Measurements from ENCODE around the gene ORC4. TPM values are rescaled to one million over a fixed set of nuclear protein-coding genes. Genes with fewer than 3 reads are reported as not detected.

ORC4 gene
- polyA plus RNA-seq, 1 donor (not counting 4 experiments of a cell fraction or from before 2014, with no cell fraction given): 62.4 TPM

DNA sequence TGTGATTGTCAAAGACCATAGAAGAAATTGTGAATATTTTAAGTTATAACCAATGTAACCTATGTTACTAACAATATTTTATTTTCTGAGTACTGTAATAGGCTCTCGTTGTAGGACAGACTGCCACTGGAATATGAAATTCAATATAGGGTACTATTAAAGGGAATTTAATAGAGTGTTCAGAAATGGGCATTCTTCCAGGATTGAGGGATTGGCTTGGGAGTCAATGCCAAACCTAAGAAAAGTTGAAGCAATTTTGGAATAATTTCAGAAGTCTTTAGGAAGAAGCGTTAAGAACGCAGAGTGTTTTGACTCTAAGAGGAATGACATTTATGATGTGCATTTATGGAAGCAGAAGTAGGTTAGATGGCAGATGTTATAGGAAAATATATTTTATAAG, 96.7 kb downstream of the ORC4 start:
- H3K4me3 ChIP-seq (ENCODE audit: control insufficient read depth in 2 of 3, extremely low read depth in 1 of 3, insufficient read depth in 2 of 3, low read depth in 1 of 3, low read length in 3 of 3): no peak overlapping the region
- no peak for DNase-seq (ENCODE audit: low read depth, low spot score)
- no peak for FAIRE-seq
- TF ChIP-seq, protein P1, sequence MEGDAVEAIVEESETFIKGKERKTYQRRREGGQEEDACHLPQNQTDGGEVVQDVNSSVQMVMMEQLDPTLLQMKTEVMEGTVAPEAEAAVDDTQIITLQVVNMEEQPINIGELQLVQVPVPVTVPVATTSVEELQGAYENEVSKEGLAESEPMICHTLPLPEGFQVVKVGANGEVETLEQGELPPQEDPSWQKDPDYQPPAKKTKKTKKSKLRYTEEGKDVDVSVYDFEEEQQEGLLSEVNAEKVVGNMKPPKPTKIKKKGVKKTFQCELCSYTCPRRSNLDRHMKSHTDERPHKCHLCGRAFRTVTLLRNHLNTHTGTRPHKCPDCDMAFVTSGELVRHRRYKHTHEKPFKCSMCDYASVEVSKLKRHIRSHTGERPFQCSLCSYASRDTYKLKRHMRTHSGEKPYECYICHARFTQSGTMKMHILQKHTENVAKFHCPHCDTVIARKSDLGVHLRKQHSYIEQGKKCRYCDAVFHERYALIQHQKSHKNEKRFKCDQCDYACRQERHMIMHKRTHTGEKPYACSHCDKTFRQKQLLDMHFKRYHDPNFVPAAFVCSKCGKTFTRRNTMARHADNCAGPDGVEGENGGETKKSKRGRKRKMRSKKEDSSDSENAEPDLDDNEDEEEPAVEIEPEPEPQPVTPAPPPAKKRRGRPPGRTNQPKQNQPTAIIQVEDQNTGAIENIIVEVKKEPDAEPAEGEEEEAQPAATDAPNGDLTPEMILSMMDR (optimal IDR thresholded peaks at IDR 0.05 in 1 of 3, IDR thresholded peaks at IDR 0.05 in 1 of 3, conservative IDR thresholded peaks at IDR 0.05 in 1 of 3; ENCODE audit: extremely low read depth in 1 of 3, insufficient read depth in 2 of 3, low read length in 3 of 3): no peak
- no peak for TF ChIP-seq EZH2 (IDR thresholded peaks at IDR 0.05; ENCODE audit: low read length)
- H3K36me3 ChIP-seq (ENCODE audit: control insufficient read depth in 2 of 2, extremely low read depth in 1 of 2, insufficient read depth in 2 of 2, low read length in 2 of 2): peaks cover 4 to 5% of the 10 kb centered on the region in 2 experiments
- no peak overlapping the region for H3K9ac ChIP-seq (ENCODE audit: control insufficient read depth, extremely low read depth, insufficient read depth, low read length)
- H2AFZ ChIP-seq (ENCODE audit: control insufficient read depth, low read length): no peak overlapping the region
- no peaks in the 10 kb centered on the region for H3K9me1 ChIP-seq (ENCODE audit: control insufficient read depth, extremely low read depth, insufficient read depth, low read length)
- no peaks in the 10 kb centered on the region for H3K9me3 ChIP-seq (ENCODE audit: control insufficient read depth, low read depth, low read length)
- H3K4me2 ChIP-seq (ENCODE audit: control insufficient read depth, extremely low read depth, insufficient read depth, low read depth, low read length): no peak overlapping the region
- H4K20me1 ChIP-seq (ENCODE audit: control insufficient read depth, extremely low read depth, insufficient read depth, low read length): no peaks in the 10 kb centered on the region
- no peak overlapping the region for H3K27ac ChIP-seq (ENCODE audit: control insufficient read depth, insufficient read depth, low read length)
- no peaks in the 10 kb centered on the region for H3K79me2 ChIP-seq (ENCODE audit: control insufficient read depth, insufficient read depth, low read length)
- H3K27me3 ChIP-seq (ENCODE audit: control insufficient read depth, extremely low read depth, insufficient read depth, low read length): no peaks in the 10 kb centered on the region
- no peaks in the 10 kb centered on the region for H3K4me1 ChIP-seq (ENCODE audit: control insufficient read depth, extremely low read depth, insufficient read depth, low read length)
- dilution Hi-C loops (cut with MboI; ENCODE audit: extremely low pct_ligation_motif_present, low sequenced_read_pairs): loop anchor here (25.0 kb wide), 1 partner anchor 887 kb away; no protein-coding TSS in a partner anchor

DNA sequence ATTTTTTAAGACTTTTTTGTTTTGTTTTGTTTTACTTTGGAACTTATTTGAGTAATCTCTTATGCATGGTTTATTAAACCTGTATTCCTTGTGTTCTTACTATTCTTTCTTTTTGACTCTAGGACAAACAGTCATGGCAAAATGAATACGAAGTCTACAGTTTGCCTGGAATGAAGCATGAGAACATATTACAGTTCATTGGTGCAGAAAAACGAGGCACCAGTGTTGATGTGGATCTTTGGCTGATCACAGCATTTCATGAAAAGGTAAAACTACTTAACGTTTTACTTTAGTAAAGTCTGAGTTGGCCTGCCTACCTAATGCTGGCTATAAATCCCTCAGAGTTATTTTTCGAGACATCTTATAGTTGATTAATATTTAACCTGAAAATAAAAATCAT, 103.4 kb downstream of the ORC4 start:
- FAIRE-seq: no peak
- no peaks in the 10 kb centered on the region for H3K36me3 ChIP-seq (ENCODE audit: control insufficient read depth in 2 of 2, extremely low read depth in 1 of 2, insufficient read depth in 2 of 2, low read length in 2 of 2)
- no peaks in the 10 kb centered on the region for H4K20me1 ChIP-seq (ENCODE audit: control insufficient read depth, extremely low read depth, insufficient read depth, low read length)
- H3K27me3 ChIP-seq (ENCODE audit: control insufficient read depth, extremely low read depth, insufficient read depth, low read length): no peaks in the 10 kb centered on the region
- no peak overlapping the region for H2AFZ ChIP-seq (ENCODE audit: control insufficient read depth, low read length)
- H3K4me2 ChIP-seq (ENCODE audit: control insufficient read depth, extremely low read depth, insufficient read depth, low read depth, low read length): no peak overlapping the region
- H3K4me3 ChIP-seq (ENCODE audit: control insufficient read depth in 2 of 3, extremely low read depth in 1 of 3, insufficient read depth in 2 of 3, low read depth in 1 of 3, low read length in 3 of 3): no peak overlapping the region
- H3K9me1 ChIP-seq (ENCODE audit: control insufficient read depth, extremely low read depth, insufficient read depth, low read length): no peaks in the 10 kb centered on the region
- peaks cover 4% of the 10 kb centered on the region for H3K4me1 ChIP-seq (ENCODE audit: control insufficient read depth, extremely low read depth, insufficient read depth, low read length)
- TF ChIP-seq, protein P1 (optimal IDR thresholded peaks at IDR 0.05 in 1 of 3, IDR thresholded peaks at IDR 0.05 in 1 of 3, conservative IDR thresholded peaks at IDR 0.05 in 1 of 3; ENCODE audit: extremely low read depth in 1 of 3, insufficient read depth in 2 of 3, low read length in 3 of 3): no peak
- no peak for TF ChIP-seq EZH2 (IDR thresholded peaks at IDR 0.05; ENCODE audit: low read length)
- H3K9ac ChIP-seq (ENCODE audit: control insufficient read depth, extremely low read depth, insufficient read depth, low read length): no peak overlapping the region
- dilution Hi-C loops (cut with MboI; ENCODE audit: extremely low pct_ligation_motif_present, low sequenced_read_pairs): loop anchor here (25.0 kb wide), 1 partner anchor 880 kb away; no protein-coding TSS in a partner anchor
- no peaks in the 10 kb centered on the region for H3K9me3 ChIP-seq (ENCODE audit: control insufficient read depth, low read depth, low read length)
- H3K27ac ChIP-seq (ENCODE audit: control insufficient read depth, insufficient read depth, low read length): no peak overlapping the region
- DNase-seq (ENCODE audit: low read depth, low spot score): no peak
- H3K79me2 ChIP-seq (ENCODE audit: control insufficient read depth, insufficient read depth, low read length): no peaks in the 10 kb centered on the region

All from keratinocyte (primary cell).